HG02885 (cell line): ENCODE measurements around the gene DLD.
"Not testable (repeated sequence)": the region's sequence is repeated elsewhere in the genome, so short reads cannot be mapped to it uniquely, and the experiment has no call there.

ENCODE experiments used
- ATAC-seq: cut with Tn5 transposase; IDR thresholded peaks from one replicate; pipeline ENCODE4 v1.9.1; 2021; ENCODE audit warnings: mild to moderate bottlenecking; ENCODE audit not compliant: unreplicated experiment, poor library complexity

The DLD gene

DNA sequence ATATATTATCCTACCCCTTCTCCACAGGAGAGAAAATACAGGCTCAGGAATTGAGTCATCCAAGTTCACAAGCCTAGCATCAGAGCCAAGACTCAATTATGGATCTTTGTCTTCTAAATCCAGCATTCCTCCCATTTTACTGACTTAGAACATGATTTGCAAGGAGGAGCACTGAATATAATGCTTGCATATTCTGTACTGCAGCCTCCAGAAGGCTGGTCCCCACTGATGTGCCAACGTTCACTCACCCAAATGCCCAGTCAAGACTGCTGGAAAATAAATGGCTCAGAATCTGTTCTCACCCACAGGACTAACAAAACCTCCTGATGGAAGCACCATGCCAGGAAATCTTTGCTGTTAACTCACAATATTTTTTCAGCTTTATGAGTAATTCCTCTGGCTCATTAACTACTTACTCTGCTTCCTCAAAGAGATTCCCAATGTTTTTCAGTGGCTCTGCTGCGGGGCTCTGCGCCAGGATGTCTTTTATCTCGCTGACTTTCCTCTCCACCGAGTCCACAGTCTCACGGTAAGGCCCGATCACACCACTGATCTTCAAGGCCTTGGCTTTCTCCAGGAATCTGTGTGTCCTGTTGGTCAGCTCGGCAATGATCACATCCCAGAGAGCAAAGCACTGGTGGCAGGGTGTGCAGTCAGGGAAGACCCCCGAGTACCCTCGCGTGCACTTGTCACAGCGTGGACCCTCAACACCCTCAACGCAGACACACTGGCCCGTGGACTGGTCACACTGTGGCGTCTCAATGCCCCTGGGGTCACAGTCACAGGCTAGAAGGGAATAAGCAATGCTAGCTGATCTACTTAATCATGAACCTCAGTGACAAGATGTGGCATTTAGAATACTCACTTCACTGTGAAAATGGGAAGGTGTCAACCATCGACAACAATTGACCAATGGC is 48.8 kb downstream of the DLD start:
- no peak for ATAC-seq

DNA sequence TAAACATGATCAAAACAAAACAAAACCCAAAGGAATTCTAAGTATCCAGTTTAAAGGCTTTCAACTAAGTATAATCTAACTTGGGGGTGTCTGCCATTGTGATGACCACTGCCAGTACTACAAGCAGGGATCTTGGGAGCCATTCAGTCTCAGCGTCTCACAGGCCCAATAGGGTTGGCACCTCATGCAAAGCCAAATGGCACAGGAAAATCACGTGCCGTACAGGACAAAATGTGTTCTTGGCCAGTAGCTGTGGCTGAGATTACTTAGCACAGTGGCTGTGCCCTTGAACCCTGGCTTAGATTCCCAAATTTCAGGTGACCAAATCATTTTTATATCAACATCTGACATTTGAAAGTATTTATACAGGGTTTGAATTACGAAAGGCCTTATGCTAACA is 50.0 kb downstream of the DLD start:
- ATAC-seq, result no peak

DNA sequence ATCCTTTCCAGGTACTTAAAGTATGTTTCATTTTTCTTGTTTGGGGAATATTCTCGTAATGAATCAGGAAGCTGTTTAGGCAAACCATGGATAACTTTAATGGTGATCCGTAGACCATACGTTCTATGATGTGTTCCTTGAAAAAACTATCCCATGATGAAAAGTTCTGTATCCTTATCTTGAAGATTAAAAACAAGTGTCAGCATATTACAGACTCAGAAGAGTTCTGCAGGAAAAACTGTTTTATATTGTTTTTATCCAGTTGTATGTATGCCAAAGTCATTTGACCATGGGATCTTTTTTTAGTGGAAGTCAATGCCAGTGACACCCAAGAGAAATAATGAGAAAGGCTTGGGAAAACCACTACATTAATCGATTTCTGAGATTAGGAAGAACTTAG is 52.0 kb downstream of the DLD start:
- ATAC-seq, result no peak

DNA sequence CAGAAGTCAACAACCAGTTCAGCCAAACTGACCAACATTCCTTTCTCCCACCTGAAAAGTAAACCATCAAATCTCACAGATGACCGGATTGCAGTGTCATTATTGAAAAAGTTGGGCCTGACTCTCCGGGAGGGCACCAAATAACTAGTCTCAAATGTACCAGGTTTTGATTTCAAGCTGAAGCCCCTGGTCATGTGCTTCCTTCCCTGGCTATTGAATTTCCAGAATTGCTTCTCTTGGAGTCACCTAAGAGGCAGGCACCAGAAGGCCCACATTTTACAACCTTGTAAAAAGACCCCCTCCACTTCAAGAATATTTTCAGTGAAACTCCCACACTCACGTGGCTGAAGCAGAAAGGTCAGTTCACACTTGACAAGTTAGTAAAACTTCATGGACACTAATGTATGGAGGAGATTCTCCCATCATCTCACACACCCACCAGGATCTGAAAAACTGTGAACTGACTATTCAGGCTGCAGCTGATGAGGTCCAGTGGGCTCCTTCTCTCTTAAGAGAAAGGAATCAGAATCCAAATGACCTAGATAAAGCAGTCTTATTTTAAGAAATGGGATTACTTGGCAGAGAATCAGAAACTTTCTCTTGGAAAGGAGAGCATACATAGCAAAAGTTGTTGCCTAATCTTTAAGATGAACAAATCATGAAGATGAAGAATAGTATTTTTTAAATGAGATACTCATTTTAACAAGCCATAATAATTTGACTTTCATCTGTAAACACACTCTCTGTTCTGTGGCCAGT is 53.6 kb downstream of the DLD start:
- ATAC-seq, result no peak

DNA sequence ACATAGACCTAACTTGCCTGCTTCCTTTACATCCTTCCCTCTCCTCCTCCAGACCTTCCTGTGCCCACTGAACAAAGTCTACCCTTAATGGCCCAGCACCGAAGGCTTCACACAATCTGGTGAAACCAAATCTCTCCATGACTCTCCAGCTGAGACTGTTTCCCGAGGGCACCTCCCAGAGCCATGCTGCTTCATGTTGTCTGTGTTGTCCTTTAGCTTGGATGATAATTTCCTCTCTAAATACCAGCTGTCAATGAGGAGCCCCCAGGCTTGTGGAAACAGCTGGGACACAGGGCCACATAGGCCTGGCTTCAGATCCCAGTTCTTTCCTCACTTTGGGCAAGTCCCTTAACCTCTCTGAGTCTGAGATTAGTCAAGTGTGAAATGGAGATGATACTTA is 54.3 kb downstream of the DLD start:
- no peak for ATAC-seq

DNA sequence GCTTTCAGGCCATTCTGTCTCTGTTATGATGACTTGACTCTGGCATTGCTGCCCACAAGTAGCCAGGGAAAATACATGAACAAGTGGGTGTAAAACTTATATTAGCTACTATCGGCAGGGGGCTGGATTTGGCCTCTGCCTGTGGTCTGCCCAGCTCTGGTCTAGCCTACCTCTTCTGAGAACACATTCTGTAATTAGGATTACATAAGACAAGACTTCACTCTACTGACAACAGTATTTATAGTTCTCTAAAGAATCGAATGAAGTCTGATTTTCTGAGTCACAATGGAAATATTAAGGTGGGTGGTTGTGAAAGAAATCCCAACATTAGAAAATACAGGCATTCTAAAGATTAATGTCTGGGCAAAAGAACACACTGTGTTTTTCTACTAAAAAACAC is 55.5 kb downstream of the DLD start:
- ATAC-seq, result no peak

DNA sequence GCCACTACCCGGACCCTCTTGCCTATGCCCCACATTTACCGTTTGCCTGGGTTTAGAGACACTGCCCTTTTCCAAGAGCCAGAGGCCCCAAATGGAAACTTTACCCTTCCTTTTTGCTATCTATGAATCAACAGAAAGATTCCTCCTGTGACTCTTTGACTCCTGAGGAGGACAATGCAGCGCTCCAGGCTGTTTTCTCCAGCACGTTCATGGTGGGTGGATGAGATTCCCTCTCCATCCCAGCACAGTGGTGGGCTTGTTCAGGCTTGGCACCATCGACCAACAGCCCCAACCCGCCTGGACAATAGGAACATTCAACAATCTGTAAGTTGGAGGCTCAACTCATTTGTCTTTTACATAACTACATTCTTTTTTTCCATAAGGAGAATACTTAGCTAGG is 55.9 kb downstream of the DLD start:
- ATAC-seq, result no peak

DNA sequence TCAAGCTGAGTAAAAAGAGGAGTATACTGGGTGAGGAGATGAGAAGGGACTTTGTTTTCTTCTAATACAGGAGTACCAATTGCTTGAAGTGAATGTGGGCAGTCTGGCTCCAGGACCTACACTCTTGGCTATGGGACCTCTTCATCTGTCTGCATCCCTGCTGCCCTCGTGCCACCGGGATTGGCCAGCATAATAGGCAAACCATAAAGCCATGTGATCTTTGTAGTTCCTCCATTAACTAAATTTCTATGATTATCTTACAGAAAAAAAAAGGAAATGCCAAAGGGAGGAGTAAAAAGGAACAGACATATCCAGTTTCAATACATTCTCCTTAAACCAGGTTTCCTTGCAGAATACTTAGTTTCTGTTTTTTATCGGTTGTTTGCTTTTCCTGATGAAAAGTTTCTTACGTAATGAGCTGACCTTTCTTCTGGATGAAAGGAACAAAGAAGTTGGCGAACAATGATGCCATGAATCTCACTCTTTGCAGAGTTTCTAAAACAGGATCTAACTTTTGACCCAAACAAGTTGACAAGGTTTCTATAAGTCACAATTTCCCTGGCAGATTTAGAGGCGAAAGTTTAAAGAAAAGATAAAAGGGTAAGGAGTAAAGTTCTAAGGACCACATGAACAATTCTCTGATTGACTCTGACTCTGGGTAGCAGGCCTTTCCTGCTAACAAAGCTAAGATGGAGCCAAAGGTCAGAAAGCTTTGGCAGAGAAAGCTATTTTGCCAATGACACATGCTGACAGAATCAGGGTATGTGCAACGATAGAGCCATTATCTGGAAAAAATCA is 57.9 kb downstream of the DLD start:
- no peak for ATAC-seq

DNA sequence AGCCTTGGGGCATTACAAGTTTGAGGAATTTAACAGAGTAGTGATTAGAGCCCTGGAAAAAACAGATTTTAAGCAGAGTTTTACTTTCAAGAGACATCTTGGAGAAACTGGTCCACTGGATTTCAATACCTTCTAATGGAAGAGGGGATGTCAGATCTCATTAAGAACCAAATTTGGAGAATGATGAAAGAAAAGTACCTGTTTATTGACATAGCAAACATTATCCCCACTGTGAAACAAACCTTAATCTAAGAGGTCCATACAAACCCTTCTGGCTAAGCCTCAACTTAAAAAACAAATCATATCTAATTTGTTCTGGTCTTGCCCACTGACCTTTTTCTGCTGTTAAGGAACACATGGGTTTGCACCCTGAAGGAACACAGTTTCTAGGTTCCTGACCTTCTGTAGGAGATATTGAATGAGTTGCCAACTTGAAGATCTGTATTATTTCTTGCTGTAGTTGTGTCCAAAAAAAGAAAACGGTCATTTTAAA is 58.5 kb downstream of the DLD start:
- no peak for ATAC-seq

DNA sequence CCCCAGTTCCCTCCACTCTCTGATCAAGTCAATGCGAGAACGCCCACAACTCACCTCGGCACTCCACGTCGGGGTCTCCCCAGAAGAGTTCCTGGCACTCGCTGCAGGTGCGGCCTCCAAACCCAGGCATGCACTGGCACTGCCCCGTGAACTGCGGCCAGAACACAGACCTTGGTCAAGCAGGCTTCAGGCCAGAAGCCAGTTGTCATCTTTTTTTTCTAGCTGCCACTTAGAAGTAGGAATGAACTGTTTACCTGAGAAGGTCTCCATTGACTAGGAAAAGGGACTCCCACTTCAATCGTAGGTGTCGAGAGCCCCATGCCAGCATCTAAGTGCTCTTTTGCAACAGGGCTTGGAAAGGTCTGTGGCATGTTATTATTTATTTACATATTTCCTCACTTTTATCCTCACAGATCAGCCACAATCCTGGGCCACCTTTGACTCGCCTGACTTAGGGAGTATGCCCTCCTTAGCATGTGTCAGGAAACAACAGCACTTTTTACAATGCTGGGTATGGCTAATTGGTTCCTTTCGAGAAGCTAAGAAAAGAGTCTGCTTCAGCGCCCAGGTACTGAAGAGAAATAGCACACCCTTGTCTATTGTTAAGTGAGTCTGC is 60.3 kb downstream of the DLD start:
- no peak for ATAC-seq

DNA sequence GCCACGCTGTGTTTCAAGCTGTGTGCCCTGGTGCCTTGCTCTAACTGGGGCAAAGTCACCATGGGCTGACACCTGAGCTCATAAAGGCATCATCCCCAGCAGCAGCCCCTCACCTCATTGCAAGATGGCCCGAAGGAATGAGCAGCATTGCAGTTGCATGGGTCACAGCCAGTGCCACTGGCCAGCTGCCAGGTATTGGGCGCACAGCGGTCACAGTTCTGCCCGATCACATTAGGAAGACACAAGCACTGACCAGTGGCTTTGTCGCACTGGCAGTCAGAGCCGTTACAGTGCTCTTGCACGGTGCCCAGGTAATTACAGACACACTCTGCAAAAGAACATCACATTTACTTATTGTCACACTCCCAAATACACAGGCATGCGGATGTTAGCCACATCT is 60.9 kb downstream of the DLD start:
- ATAC-seq, result no peak

DNA sequence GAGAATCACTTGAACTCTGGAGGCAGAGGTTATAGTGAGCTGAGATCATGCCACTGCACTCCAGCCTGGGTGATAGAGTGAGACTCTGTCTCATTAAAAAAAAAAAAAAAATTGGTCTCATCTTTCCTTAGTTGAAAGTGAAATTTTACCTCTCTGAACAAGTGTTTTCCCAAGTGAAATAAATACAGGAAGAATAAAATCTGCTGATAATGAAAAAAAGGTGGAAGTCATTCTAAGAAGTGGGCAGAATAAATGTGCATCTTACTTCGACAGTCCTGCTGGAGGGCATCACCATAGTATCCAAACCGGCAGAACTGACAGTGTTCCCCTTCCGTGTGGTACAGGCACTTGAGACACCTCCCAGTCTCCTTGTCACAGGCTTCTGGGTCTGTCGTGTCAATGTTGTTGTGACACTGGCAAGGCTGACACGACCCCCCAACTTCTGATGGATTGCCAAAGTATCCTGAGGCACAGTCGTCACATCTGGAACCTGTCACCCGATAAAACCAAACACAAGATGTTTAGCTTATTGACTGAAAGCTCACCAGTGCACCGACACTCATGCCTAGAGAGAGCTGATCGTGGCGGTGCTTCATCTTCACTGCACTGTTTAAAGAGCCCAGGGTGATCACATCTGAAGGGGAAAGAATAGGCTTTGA is 62.4 kb downstream of the DLD start:
- no peak for ATAC-seq

DNA sequence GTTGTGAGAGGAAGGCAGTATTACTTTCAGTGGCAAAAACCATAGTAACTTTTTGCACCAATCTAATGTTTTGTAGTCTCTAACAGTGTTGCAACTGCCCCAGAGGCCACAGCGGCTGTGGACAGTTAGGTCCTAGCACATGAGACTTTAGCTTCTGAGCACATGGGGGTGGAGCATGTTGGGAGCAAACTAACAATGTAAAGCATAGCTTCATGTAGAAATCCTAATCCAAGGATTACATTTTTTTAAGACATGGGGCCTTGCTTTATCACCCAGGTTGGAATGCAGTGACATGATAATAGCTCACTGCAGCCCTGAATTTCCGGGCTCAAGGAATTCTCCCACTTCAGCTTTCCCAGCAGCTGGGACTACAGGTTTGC is 62.9 kb downstream of the DLD start:
- ATAC-seq, result no peak

DNA sequence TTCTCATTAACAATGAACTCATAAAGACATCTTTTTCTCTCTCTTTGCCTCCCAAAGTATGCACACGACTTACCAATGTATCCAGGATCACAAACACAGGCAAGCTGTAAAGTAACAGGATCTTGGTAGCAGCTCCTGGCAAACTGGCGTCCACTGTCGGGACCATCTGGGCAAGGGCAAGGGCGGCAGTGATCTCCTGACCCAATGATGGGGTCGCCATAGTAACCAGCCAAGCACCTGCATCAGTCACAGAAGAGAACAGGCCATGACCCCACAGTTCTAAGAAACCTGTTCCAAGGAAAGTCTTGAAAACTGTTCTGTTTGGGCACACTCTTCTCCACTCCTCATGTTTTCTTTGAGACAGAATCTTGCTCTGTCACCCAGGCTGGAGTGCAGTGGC is 64.4 kb downstream of the DLD start:
- ATAC-seq, result no peak

DNA sequence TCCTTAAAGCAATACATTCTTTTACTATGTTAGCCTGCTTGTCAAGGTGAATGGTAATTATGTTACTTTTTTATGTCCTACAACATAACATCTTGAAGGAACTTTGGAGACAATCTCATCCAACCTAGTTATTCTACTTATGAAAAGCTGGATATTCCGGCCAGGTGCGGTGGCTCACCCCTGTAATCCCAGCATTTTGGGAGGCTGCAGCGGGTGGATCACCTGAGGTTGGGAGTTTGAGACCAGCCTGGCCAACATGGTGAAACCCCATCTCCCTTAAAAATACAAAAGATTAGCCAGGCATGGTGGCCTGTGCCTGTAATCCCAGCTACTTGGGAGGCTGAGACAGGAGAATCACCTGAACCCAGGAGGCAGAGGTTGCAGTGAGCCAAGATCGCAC is 66.0 kb downstream of the DLD start:
- not testable (repeated sequence) for ATAC-seq

DNA sequence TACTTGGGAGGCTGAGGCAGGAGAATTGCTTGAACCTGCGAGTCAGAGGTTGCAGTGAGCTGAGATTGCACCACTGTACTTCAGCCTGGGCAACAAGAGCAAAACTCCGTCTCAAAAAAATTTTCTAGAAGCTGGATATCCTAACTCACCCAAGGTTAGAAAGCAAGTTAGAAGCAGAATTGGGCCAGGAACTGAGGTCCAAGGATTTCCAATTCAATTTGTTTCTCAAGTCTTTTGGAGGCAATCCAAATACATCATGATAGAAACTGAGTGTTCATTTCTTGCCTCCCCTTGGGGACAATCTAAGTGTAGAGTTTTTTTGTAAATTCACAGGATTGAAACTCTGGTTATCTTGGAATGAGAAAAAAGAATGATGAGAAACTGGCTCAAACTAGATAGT is 66.5 kb downstream of the DLD start:
- no peak for ATAC-seq

DNA sequence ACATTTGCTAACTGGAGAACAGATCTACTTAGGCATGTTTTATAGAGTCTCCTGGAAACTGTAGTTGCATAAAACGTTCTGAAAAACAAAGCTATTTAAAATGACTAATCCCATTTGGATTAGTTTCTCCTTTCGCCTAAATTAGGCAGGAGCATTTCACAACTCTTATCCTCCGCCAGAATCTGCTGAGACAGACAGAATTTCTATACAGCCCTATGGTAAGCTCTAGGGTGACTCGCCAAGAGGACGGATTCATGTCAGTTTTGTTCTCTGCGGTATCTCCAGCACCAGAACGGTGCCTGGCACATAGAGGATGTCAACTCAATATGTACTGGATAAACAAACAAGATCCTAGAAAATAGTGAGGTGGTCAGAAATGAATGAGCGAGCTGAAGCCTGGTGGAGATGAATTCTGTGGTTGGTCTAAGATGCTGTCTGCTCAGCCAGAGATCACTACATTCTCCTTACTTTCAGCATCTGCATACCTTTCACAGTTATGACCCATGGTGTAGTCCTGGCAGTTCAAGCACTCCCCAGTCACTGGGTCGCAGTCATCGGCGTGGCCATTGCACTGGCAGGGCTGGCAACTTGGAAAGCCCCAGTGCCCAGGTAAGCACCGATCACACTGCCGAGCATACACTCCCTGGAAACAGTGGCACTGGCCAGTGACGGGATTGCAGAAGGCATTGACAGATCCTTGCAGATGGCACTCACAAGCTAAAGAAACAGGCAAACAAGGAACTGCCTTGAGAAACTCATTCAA is 68.0 kb downstream of the DLD start:
- ATAC-seq, result no peak

DNA sequence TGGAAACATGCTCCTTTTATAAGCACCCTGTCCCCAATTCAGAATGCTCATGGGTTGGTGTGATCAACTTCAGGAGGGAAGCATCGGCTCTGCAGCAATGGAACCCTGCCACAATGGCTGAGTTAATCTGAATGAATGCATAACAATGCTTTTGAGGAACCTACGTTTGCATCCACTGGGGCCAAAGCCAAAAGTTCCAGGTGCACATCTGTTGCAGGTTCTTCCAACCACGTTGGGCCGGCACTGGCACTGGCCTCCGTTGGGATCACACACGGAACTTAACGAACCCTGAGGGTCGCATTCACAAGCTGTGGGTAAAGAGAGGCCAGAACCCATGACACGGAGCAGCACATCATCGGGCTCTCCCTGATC is 68.5 kb downstream of the DLD start:
- no peak for ATAC-seq

DNA sequence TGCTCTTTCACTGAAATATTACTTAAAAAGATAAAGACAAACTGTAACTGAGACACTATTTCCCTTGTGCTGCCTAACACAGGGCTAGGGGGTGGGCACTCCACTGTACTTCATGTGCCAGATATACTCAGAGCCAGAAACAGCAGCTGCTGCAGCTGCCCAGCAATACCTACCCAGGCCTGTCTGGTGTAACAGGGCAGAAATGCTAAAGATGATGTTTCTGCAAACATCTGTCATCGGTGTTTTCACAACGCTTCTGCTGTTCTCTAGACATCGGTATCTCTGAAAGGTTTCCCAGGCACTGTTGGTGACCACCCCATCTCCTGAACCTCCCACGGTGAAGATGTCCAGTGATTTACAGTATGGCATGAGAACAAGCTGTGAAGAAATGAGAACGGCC is 69.3 kb downstream of the DLD start:
- ATAC-seq, result no peak
